KOPT-K1 (cell line): ENCODE measurements around the gene ACTN3.

ENCODE experiments used
- H3K27ac ChIP-seq: fragments of 200-600 bp; sonication (generic); 2 replicates; pipeline ENCODE4 v1.5.1; 2016; ENCODE audit warnings: antibody characterized with exemption, mild to moderate bottlenecking, low read depth, low read length; ENCODE audit not compliant: poor library complexity, severe bottlenecking
- H3K36me3 ChIP-seq: fragments of 200-600 bp; sonication (generic); 2 replicates; pipeline ENCODE4 v1.5.1; 2017; ENCODE audit warnings: antibody characterized with exemption, mild to moderate bottlenecking, low read length, moderate library complexity; ENCODE audit not compliant: insufficient read depth
- H3K9me3 ChIP-seq: fragments of 200-600 bp; sonication (generic); 2 replicates; pipeline ENCODE4 v1.5.1; 2017; ENCODE audit warnings: antibody characterized with exemption, low read length, mild to moderate bottlenecking; ENCODE audit not compliant: insufficient read depth, poor library complexity, severe bottlenecking

Gene ACTN3

GRCh38 chr11:66546368-66546965 lies at the start of gene ACTN3:
Gene ACTN3 (plus strand): TSS chr11:66546903. CDS start chr11:66546938, 35 bp downstream.
- no peaks in the 10 kb centered on the region for H3K9me3 ChIP-seq
- H3K27ac ChIP-seq: peak within 1 kb of the TSS; percentile 75
- H3K36me3 ChIP-seq: peaks cover 17% of the 10 kb centered on the region; the same call in 1 of the 2 replicates

GRCh38 chr11:66497206-66497605 lies 49.5 kb upstream of the ACTN3 start:
- H3K27ac ChIP-seq: no peak overlapping the region
- no peaks in the 10 kb centered on the region for H3K9me3 ChIP-seq
- peaks cover 83% of the 10 kb centered on the region for H3K36me3 ChIP-seq

GRCh38 chr11:66498506-66498905 lies 48.2 kb upstream of the ACTN3 start:
- H3K36me3 ChIP-seq: peaks cover 76% of the 10 kb centered on the region
- no peaks in the 10 kb centered on the region for H3K9me3 ChIP-seq
- no peak overlapping the region for H3K27ac ChIP-seq

GRCh38 chr11:66505276-66505816 lies 41.4 kb upstream of the ACTN3 start:
- no peak overlapping the region for H3K27ac ChIP-seq
- H3K9me3 ChIP-seq: no peaks in the 10 kb centered on the region
- peaks cover 74% of the 10 kb centered on the region for H3K36me3 ChIP-seq

- H3K27ac ChIP-seq: no peak overlapping the region
- H3K36me3 ChIP-seq: peaks cover 56% of the 10 kb centered on the region
- H3K9me3 ChIP-seq: no peaks in the 10 kb centered on the region
Measured at GRCh38 chr11:66509131-66509561, 37.6 kb upstream of the ACTN3 start.

- peaks cover 43% of the 10 kb centered on the region for H3K36me3 ChIP-seq
- H3K27ac ChIP-seq: peak within 1 kb of the TSS; percentile 21
- no peaks in the 10 kb centered on the region for H3K9me3 ChIP-seq
Measured at GRCh38 chr11:66510271-66510989, 36.3 kb upstream of the ACTN3 start, which contains the start of gene BBS1. Gene BBS1 (plus strand): TSS chr11:66510635. CDS start chr11:66510660, 25 bp downstream.

- H3K27ac ChIP-seq: peak overlapping the region; percentile 21
- H3K9me3 ChIP-seq: no peaks in the 10 kb centered on the region
- H3K36me3 ChIP-seq: peaks cover 39% of the 10 kb centered on the region
Measured at GRCh38 chr11:66510990-66511339, 35.7 kb upstream of the ACTN3 start.

- Histone ChIP-seq H3K9me3 (no peaks in the 10 kb centered on the region), H3K27ac (no peak overlapping the region), H3K36me3 (peaks cover 28% of the 10 kb centered on the region)
Measured at GRCh38 chr11:66523611-66524010, 23.1 kb upstream of the ACTN3 start.

- Histone ChIP-seq H3K9me3 (no peaks in the 10 kb centered on the region), H3K36me3 (peaks cover 24% of the 10 kb centered on the region), H3K27ac (no peak overlapping the region)
Measured at GRCh38 chr11:66524304-66525040, 22.2 kb upstream of the ACTN3 start.

GRCh38 chr11:66529069-66529468 lies 17.6 kb upstream of the ACTN3 start:
- Histone ChIP-seq H3K36me3 (no peaks in the 10 kb centered on the region), H3K27ac (no peak overlapping the region), H3K9me3 (no peaks in the 10 kb centered on the region)

- no peak overlapping the region for H3K27ac ChIP-seq
- no peaks in the 10 kb centered on the region for H3K9me3 ChIP-seq
- no peaks in the 10 kb centered on the region for H3K36me3 ChIP-seq
Measured at GRCh38 chr11:66529655-66530054, 17.0 kb upstream of the ACTN3 start.

- no peaks in the 10 kb centered on the region for H3K9me3 ChIP-seq
Measured at GRCh38 chr11:66530927-66531709, 15.6 kb upstream of the ACTN3 start.

GRCh38 chr11:66531841-66532240 lies 14.9 kb upstream of the ACTN3 start:
- peaks cover 8% of the 10 kb centered on the region; the same call in 1 of the 2 replicates for H3K36me3 ChIP-seq
- no peaks in the 10 kb centered on the region for H3K9me3 ChIP-seq

More at GRCh38 chr11:66530927-66531709, 15.6 kb upstream of the ACTN3 start:
- no peak overlapping the region for H3K27ac ChIP-seq
- H3K36me3 ChIP-seq: peaks cover 1% of the 10 kb centered on the region; the same call in 1 of the 2 replicates

GRCh38 chr11:66532784-66533183 lies 13.9 kb upstream of the ACTN3 start:
- peaks cover 14% of the 10 kb centered on the region; the same call in 1 of the 2 replicates for H3K36me3 ChIP-seq
- no peaks in the 10 kb centered on the region for H3K9me3 ChIP-seq
- H3K27ac ChIP-seq: no peak overlapping the region

More at GRCh38 chr11:66531841-66532240, 14.9 kb upstream of the ACTN3 start:
- no peak overlapping the region for H3K27ac ChIP-seq
